HAP-1 (cell line): ENCODE measurements around the gene SSBP4.

ENCODE experiments used
- DNase-seq, 2 experiments: peaks; one replicate each; pipeline ENCODE4 v3.0.0-alpha.2; 2016 to 2020; ENCODE audit warnings: low spot score in 2 of 2
- H3K27me3 ChIP-seq: fragments of 250-450 bp; sonication (Bioruptor Pico); 2 replicates; pipeline ENCODE4 v1.5.1; 2020; ENCODE audit warnings: low read depth, mild to moderate bottlenecking, moderate library complexity
- H3K36me3 ChIP-seq: fragments of 250-450 bp; sonication (Bioruptor Pico); replicated peaks from 2 replicates; pipeline ENCODE4 v1.5.1; 2020; ENCODE audit warnings: mild to moderate bottlenecking
- H3K4me1 ChIP-seq: fragments of 250-450 bp; sonication (Bioruptor Pico); 2 replicates; pipeline ENCODE4 v1.5.1; 2020; ENCODE audit warnings: mild to moderate bottlenecking
- H3K4me3 ChIP-seq: fragments of 250-450 bp; sonication (Bioruptor Pico); 2 replicates; pipeline ENCODE4 v1.5.1; 2020; ENCODE audit warnings: mild to moderate bottlenecking, moderate library complexity
- H3K9me3 ChIP-seq: fragments of 250-450 bp; sonication (Bioruptor Pico); 2 replicates; pipeline ENCODE4 v1.5.1; 2020; ENCODE audit warnings: mild to moderate bottlenecking, moderate library complexity
- in situ Hi-C: fragments of 300-500 bp; cut with MboI; formaldehyde crosslinking; loops from 3 replicates; pipeline ENCODE4 v1.14.3; 2020; ENCODE audit warnings: low sequenced_read_pairs, inconsistent platforms, mixed read lengths

SSBP4 gene

DNA sequence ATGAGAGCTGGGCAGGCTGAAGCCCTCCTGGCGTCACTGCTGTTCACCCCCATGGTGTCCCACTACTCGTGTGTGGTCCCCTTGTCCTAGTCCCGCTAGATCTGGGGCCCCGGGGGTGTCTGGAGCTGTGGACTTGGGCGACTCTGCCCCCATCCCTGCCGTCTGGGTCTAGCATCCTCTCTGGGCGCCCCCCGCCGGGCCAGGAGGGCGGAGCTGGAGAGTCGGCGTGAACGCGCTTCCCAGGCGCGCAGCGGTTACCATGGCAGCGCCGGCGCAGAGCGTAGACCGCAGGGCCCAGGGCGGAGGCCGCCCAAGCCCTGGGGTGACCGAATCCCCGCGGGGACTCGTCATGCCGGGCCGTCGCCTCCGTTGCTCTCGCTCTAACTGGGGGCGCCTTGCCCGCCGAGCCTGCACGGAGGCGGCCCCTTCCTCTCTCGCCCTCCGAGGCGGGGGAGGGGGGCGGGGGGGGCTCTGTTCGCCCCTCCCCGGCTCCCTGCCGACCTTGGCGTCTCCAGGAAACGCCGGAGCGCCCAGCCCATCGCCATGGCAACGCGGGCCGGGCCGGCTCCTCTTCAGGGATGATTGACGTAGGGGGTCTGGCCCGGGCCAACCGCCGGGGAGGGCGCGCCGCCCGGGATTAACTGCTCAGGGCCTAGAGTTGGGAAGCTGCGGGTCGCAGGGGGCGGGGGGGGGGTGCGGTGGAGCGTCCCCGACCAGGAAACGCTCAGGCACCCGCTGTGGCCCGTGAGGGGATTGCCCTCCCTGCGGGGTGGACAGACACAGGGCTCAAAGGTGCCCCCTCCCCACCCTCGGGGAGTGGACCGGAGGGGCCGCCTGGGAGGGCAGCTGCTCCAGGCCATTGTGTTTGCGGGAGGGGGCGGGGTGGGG, 9.8 kb downstream of the SSBP4 start:
- DNase-seq, result peak; percentile 39 to 81
- in situ Hi-C loops, result no loop called here
- Histone ChIP-seq H3K36me3 (peaks cover 8% of the 10 kb centered on the region), H3K4me1 (peaks cover 6% of the 10 kb centered on the region; the same call in 1 of the 2 replicates), H3K27me3 (no peaks in the 10 kb centered on the region), H3K9me3 (no peaks in the 10 kb centered on the region), H3K4me3 (no peak overlapping the region)

DNA sequence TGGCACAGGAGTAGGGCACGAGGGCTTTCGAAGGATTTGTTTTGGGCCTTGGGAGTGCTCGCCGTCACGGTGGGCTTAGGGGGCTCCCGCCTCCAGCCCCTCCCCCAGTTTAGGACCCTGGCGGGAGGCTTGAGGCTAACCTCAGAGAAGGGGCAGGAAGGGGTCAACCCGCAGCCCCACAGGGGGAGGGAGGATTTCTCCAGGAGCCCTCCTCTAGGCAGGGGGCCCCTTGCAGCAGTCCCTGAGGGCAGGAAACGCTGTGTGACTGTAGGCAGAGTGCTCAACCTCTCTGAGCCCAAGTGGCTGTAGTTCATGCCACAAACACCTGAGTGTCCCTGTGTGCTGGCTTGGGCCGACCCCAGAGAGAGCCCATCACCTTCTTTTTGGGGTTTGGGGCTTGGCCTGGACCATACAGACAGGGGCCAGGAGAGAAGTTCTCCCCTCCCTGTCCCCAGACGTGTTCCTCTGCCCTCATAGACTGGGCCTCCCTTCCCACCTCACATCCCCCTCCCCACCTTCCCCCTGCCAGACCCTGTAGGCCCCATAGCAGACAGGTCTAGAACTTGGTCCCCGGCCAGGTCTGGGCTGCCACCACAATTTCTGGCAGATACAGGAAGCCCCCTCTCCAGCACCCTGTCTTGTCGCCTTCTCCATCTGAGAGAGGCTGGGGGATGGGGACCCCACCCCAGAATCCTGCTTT, 10.7 kb downstream of the SSBP4 start:
- H3K36me3 ChIP-seq, result peaks cover 16% of the 10 kb centered on the region
- in situ Hi-C loops, result no loop called here
- H3K4me3 ChIP-seq, result no peak overlapping the region
- H3K9me3 ChIP-seq, result no peaks in the 10 kb centered on the region
- DNase-seq, result no peak
- H3K4me1 ChIP-seq, result peaks cover 6% of the 10 kb centered on the region; the same call in 1 of the 2 replicates
- H3K27me3 ChIP-seq, result no peaks in the 10 kb centered on the region

DNA sequence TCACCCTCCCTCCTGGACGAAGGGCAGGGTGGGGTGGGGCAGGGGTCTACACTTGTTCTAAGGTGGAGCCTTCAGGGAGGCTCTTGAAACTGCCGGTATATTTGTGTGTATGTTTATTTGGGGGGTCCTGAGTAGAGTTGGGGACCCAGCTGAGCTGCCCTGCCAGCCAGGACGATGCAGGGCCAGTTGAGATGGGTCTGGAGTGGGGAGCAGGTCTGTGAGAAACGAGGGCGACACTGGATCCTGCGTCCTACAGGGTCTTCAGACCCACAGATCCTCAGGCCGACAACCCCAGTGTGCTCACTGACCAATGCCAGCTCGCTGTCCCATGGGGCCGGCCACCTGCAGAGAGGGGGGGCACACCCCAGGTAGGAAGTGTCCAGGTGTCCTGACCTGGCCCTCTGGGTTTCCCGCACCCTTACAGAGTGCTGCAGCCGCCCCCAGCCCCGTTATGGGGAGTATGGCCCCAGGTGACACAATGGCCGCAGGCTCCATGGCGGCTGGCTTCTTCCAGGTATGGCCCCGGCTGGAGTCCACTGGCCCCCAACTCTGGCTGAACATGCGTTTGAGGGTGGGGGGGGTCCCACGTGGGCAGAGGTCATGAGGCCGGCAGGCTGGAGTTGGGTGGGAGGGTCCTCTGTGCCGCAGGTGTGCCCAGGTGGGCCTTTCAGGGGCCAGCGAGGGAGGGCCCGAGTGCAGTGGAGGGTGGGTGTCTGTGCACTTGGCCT, 11.4 kb downstream of the SSBP4 start:
- Histone ChIP-seq H3K27me3 (no peaks in the 10 kb centered on the region), H3K36me3 (peaks cover 21% of the 10 kb centered on the region), H3K9me3 (no peaks in the 10 kb centered on the region), H3K4me1 (peaks cover 6% of the 10 kb centered on the region; the same call in 1 of the 2 replicates), H3K4me3 (no peak overlapping the region)
- DNase-seq, result no peak
- in situ Hi-C loops, result no loop called here

DNA sequence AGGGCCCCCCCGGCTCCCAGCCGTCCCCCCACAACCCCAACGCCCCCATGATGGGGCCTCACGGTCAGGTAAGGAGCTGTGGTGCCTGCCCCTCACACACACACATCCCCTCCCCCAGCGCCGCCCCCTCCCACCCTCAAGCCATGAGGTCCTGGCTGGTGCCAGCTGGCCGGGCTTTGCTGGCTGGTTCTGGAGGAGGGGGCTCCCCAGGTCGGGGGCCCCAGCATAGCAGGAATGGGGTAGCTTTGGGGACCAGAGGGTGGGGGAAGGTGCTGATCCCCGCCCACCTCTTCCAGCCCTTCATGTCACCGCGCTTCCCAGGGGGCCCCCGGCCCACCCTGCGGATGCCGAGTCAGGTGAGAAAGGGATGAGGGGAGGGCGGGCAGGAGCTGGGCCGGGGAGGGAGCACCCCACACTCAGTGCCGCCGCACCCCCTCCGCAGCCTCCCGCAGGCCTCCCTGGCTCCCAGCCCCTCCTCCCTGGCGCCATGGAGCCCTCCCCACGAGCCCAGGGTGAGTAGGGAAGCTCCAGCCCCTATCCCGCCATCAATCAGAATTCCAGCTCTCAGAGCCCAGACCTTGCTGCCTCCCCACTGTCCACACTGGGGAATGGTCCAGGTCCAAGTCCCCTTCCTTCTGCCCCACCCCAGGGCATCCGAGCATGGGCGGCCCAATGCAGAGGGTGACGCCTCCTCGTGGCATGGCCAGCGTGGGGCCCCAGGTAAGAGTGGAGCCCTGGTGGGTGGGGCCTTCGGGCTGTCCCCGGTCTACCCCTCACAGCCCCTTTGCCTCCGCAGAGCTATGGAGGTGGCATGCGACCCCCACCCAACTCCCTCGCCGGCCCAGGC, 12.4 kb downstream of the SSBP4 start:
- no peak for DNase-seq
- in situ Hi-C loops, result no loop called here

GRCh38 chr19:18432275-18433014, 13.2 kb downstream of the SSBP4 start:
- in situ Hi-C loops, result no loop called here
- H3K4me1 ChIP-seq, result peaks cover 10% of the 10 kb centered on the region
- H3K36me3 ChIP-seq, result peaks cover 31% of the 10 kb centered on the region
- no peak overlapping the region for H3K4me3 ChIP-seq
- no peak for DNase-seq
- H3K27me3 ChIP-seq, result no peaks in the 10 kb centered on the region
- H3K9me3 ChIP-seq, result no peaks in the 10 kb centered on the region

More for the DNA sequence above, 12.4 kb downstream of the SSBP4 start:
- Histone ChIP-seq H3K36me3 (peaks cover 31% of the 10 kb centered on the region), H3K4me3 (no peak overlapping the region), H3K4me1 (peaks cover 7% of the 10 kb centered on the region), H3K27me3 (no peaks in the 10 kb centered on the region), H3K9me3 (no peaks in the 10 kb centered on the region)

DNA sequence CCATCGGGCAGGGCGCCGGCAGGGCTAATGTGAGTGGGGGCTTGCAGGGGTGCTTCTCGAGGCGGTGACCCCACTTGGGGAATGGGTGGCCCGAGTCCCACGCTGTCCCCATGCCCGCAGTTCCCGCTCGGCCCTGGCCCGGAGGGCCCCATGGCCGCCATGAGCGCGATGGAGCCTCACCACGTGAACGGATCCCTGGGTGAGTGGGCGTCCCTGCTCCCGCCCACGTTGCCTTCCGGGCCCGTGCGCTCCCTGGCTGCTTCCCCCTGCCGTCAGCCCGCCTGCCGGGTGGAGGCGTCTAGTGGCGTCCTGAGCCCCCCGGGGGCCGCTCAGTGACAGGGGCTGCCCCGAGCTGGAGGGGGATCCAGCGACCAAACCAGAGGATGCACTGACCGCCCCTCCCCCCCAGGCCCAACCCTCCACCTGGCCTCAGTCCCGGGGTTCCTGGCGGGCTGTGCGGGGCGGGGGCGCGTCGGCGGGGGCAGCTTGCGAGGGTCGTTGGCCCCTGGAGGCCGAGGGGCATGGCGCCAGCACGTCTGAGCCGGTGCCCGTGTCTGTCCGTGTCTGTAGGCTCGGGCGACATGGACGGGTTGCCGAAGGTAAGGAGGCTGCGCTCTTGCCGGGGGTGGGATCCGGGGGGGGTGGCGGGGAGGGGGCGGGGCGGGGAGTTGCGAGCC, 14.0 kb downstream of the SSBP4 start:
- DNase-seq, result no peak
- in situ Hi-C loops, result no loop called here
- Histone ChIP-seq H3K4me3 (no peak overlapping the region), H3K9me3 (no peaks in the 10 kb centered on the region), H3K36me3 (peaks cover 31% of the 10 kb centered on the region), H3K4me1 (peaks cover 11% of the 10 kb centered on the region), H3K27me3 (no peaks in the 10 kb centered on the region)

- no peaks in the 10 kb centered on the region for H3K27me3 ChIP-seq
- peaks cover 14% of the 10 kb centered on the region for H3K4me1 ChIP-seq
- in situ Hi-C loops, result no loop called here
- H3K4me3 ChIP-seq, result no peak overlapping the region
- no peaks in the 10 kb centered on the region for H3K9me3 ChIP-seq
- DNase-seq, result no peak
- peaks cover 28% of the 10 kb centered on the region for H3K36me3 ChIP-seq
Measured at GRCh38 chr19:18433735-18434398, 14.7 kb downstream of the SSBP4 start.

GRCh38 chr19:18434411-18435175, 15.4 kb downstream of the SSBP4 start:
- no peak for DNase-seq
- no peak overlapping the region for H3K4me3 ChIP-seq
- H3K9me3 ChIP-seq, result no peaks in the 10 kb centered on the region
- H3K27me3 ChIP-seq, result no peaks in the 10 kb centered on the region
- H3K4me1 ChIP-seq, result peaks cover 16% of the 10 kb centered on the region
- in situ Hi-C loops, result no loop called here
- peaks cover 28% of the 10 kb centered on the region for H3K36me3 ChIP-seq

- DNase-seq, result no peak
- Histone ChIP-seq H3K4me1 (peaks cover 21% of the 10 kb centered on the region), H3K27me3 (no peaks in the 10 kb centered on the region), H3K9me3 (no peaks in the 10 kb centered on the region), H3K4me3 (no peak overlapping the region), H3K36me3 (peaks cover 28% of the 10 kb centered on the region)
- in situ Hi-C loops, result no loop called here
Measured at GRCh38 chr19:18435178-18435841, 16.1 kb downstream of the SSBP4 start.

DNA sequence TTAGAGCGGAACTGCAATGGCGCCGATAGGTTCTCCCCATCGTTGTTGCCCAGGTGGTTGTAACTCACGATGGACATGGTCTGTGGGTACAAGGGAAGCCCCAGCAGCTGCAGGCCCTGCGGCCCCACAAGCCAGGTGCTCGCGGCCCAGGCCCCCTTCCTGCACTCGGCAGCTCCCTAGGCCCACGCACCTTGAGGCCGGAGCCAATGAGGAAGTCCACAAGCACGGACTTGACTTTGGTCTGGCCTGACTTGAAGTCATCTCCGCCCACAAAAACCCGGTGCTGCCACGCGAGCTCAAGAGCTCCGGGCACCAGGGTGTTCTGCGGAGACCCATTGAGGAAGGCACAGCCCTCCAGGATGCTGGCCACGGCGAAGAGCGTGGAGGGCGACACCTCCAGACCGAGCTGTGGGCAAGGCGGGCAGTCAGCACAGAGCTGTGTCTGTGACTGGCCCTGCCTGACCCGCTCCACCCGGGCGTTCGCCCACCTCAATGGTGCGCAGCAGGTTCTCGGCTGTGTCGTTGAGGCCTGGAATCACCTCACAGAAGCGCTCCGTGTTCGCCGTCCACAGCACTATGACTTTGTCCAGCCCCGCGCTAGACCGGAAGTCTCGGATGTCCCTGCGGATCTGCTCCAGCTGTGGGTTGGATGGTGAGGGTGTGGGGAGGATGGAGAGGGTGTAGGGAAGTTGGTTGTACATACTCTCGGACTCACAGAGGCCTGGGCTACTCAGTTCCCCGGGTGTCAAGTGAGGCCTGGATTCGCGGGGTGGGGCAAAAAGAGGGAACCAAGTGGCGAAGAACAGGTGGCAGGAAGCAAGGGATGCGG, 16.9 kb downstream of the SSBP4 start:
- peak overlapping the region; percentile 62 for H3K4me3 ChIP-seq
- no peaks in the 10 kb centered on the region for H3K9me3 ChIP-seq
- peaks cover 21% of the 10 kb centered on the region for H3K4me1 ChIP-seq
- no peak for DNase-seq
- peaks cover 28% of the 10 kb centered on the region for H3K36me3 ChIP-seq
- H3K27me3 ChIP-seq, result no peaks in the 10 kb centered on the region
- in situ Hi-C loops, result no loop called here
